RWPE2 (cell line): ENCODE data around the gene EVPL.
"Not testable (repeated sequence)": the region's sequence is repeated elsewhere in the genome, so short reads cannot be mapped to it uniquely, and the experiment has no call there.

ENCODE experiments used
- ATAC-seq: fragments of 200-7000 bp; cut with Tn5 transposase; 3 replicates; pipeline ENCODE4 v1.9.1; 2021; ENCODE audit warnings: low read depth
- DNase-seq: peaks from one replicate; pipeline ENCODE4 v3.0.0-alpha.2; 2020; ENCODE audit warnings: low spot score
- H3K27ac ChIP-seq: fragments of 450-650 bp; 2 replicates; pipeline ENCODE4 v1.5.1; 2017; ENCODE audit warnings: mild to moderate bottlenecking; ENCODE audit not compliant: poor library complexity, severe bottlenecking
- H3K27me3 ChIP-seq: fragments of 250-450 bp; sonication (Bioruptor Pico); 2 replicates; pipeline ENCODE4 v1.5.1; 2021; ENCODE audit warnings: mild to moderate bottlenecking, moderate library complexity; ENCODE audit not compliant: insufficient read depth, poor library complexity, severe bottlenecking
- H3K36me3 ChIP-seq: fragments of 250-450 bp; sonication (Bioruptor Pico); 2 replicates; pipeline ENCODE4 v1.5.1; 2020; ENCODE audit warnings: low read depth, mild to moderate bottlenecking, moderate library complexity
- H3K4me1 ChIP-seq: fragments of 250-450 bp; sonication (Bioruptor Pico); 2 replicates; pipeline ENCODE4 v1.5.1; 2021; ENCODE audit warnings: mild to moderate bottlenecking, moderate library complexity; ENCODE audit not compliant: insufficient read depth, poor library complexity, severe bottlenecking
- H3K4me3 ChIP-seq: fragments of 250-450 bp; sonication (Bioruptor Pico); 2 replicates; pipeline ENCODE4 v1.5.1; 2021; ENCODE audit warnings: mild to moderate bottlenecking, moderate library complexity; ENCODE audit not compliant: severe bottlenecking
- H3K9me3 ChIP-seq: fragments of 250-450 bp; sonication (Bioruptor Pico); 2 replicates; pipeline ENCODE4 v1.5.1; 2021; ENCODE audit warnings: mild to moderate bottlenecking, moderate library complexity; ENCODE audit not compliant: severe bottlenecking
- CTCF ChIP-seq: fragments of 450-650 bp; IDR thresholded peaks from one replicate; pipeline ENCODE4 v1.5.1; 2017; ENCODE audit warnings: mild to moderate bottlenecking, moderate library complexity; ENCODE audit not compliant: poor library complexity, severe bottlenecking

Gene EVPL

GRCh38 chr17:76072148-76072858 lies 45.2 kb upstream of the EVPL start, which contains the start of gene SRP68:
SRP68 (minus strand) TSS chr17:76072517; CDS start chr17:76072491, 26 bp downstream.
- no peak for TF ChIP-seq CTCF
- Histone ChIP-seq H3K9me3 (no peaks in the 10 kb centered on the region), H3K27ac (peak within 1 kb of the TSS; percentile 47), H3K27me3 (peaks cover 39% of the 10 kb centered on the region), H3K4me3 (peak within 1 kb of the TSS; percentile 71), H3K36me3 (peaks cover 30% of the 10 kb centered on the region), H3K4me1 (no peaks in the 10 kb centered on the region)
- DNase-seq = peak; percentile 96
- peak; percentile 97 for ATAC-seq

GRCh38 chr17:76071531-76072147 lies 44.5 kb upstream of the EVPL start:
- no peak for TF ChIP-seq CTCF
- H3K27ac ChIP-seq = peak overlapping the region; percentile 47
- peaks cover 36% of the 10 kb centered on the region for H3K36me3 ChIP-seq
- DNase-seq (no peak), ATAC-seq (no peak)
- no peaks in the 10 kb centered on the region for H3K4me1 ChIP-seq
- H3K27me3 ChIP-seq = peaks cover 32% of the 10 kb centered on the region
- H3K9me3 ChIP-seq = no peaks in the 10 kb centered on the region
- peak overlapping the region; percentile 71 for H3K4me3 ChIP-seq

- Histone ChIP-seq H3K36me3 (peaks cover 90% of the 10 kb centered on the region), H3K9me3 (no peaks in the 10 kb centered on the region), H3K4me3 (no peak overlapping the region), H3K4me1 (no peaks in the 10 kb centered on the region), H3K27ac (no peak overlapping the region), H3K27me3 (no peaks in the 10 kb centered on the region)
- no peak for TF ChIP-seq CTCF
- ATAC-seq (no peak), DNase-seq (no peak)
These were observed 38.7 kb upstream of the EVPL start for GRCh38 chr17:76065775-76066174.

- ATAC-seq = no peak
These were observed 36.9 kb upstream of the EVPL start for GRCh38 chr17:76063875-76064546.

GRCh38 chr17:76058264-76058663 lies 31.2 kb upstream of the EVPL start:
- H3K4me3 ChIP-seq, DNase-seq, H3K27me3 ChIP-seq, H3K27ac ChIP-seq, H3K9me3 ChIP-seq, ATAC-seq: not testable (repeated sequence)
- H3K36me3 ChIP-seq = peaks cover 91% of the 10 kb centered on the region
- peaks cover 16% of the 10 kb centered on the region for H3K4me1 ChIP-seq

More at GRCh38 chr17:76063875-76064546, 36.9 kb upstream of the EVPL start:
- no peak for TF ChIP-seq CTCF
- H3K27me3 ChIP-seq = no peaks in the 10 kb centered on the region
- no peaks in the 10 kb centered on the region for H3K9me3 ChIP-seq
- no peaks in the 10 kb centered on the region for H3K4me1 ChIP-seq
- no peak overlapping the region for H3K4me3 ChIP-seq
- no peak for DNase-seq
- no peak overlapping the region for H3K27ac ChIP-seq
- peaks cover 93% of the 10 kb centered on the region for H3K36me3 ChIP-seq
